ENCODE data around the gene GBF1.

DNA sequence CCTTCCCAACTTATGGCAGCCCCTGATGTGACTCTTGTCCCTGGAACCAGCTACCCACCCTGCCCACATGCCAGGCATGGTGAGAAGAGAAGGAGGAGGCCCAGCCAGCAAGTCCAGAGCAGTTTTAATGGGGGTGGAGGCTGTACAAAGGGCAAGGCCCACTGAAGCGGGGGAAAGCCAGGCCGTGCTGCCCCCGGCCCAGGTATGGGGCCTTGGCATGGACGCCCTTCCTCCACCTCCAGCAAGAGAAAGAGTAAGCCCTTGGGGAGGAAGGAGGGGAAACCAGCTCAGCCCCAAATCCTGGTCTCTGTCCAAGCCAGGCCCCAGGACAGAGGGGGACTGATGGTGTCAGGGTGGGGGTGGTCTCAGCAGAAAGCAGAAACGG, 157.2 kb downstream of the GBF1 start:
- TF ChIP-seq, protein P1, sequence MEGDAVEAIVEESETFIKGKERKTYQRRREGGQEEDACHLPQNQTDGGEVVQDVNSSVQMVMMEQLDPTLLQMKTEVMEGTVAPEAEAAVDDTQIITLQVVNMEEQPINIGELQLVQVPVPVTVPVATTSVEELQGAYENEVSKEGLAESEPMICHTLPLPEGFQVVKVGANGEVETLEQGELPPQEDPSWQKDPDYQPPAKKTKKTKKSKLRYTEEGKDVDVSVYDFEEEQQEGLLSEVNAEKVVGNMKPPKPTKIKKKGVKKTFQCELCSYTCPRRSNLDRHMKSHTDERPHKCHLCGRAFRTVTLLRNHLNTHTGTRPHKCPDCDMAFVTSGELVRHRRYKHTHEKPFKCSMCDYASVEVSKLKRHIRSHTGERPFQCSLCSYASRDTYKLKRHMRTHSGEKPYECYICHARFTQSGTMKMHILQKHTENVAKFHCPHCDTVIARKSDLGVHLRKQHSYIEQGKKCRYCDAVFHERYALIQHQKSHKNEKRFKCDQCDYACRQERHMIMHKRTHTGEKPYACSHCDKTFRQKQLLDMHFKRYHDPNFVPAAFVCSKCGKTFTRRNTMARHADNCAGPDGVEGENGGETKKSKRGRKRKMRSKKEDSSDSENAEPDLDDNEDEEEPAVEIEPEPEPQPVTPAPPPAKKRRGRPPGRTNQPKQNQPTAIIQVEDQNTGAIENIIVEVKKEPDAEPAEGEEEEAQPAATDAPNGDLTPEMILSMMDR (IDR thresholded peaks at IDR 0.05): no peak
- TF ChIP-seq POLR2AphosphoS5 (IDR thresholded peaks at IDR 0.05) (no peak), EP300 (IDR thresholded peaks at IDR 0.05) (no peak)

Data from stomach (tissue), 4 donors.